ENCODE results near the gene MYO9B.
"Not testable (repeated sequence)": the region's sequence is repeated elsewhere in the genome, so short reads cannot be mapped to it uniquely, and the experiment has no call there.

Gene MYO9B

DNA sequence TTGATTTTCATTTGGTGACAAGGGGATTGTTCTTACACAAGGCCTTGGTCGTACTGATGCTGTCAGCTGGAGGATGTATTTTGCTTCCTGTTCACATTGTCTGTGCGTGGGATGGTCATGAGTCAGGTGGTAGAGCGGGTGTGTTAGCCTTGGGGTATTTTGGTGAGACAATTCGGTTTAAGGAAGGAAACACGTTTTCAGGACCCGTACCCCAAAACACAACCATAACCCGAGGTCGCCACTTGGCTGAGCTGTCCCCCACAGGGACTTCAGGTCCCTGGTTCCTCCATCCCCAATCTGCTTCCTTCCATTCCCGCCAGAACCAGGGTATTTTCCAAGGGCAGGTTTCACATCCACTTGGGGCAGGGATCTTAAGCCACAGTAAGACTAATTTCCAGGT is 15.0 kb downstream of the MYO9B start:
- no peak for DNase-seq (ENCODE audit: low spot score)

- DNase-seq (ENCODE audit: low spot score), result no peak
Observed at GRCh38 chr19:17091758-17092333, 16.3 kb downstream of the MYO9B start.

DNA sequence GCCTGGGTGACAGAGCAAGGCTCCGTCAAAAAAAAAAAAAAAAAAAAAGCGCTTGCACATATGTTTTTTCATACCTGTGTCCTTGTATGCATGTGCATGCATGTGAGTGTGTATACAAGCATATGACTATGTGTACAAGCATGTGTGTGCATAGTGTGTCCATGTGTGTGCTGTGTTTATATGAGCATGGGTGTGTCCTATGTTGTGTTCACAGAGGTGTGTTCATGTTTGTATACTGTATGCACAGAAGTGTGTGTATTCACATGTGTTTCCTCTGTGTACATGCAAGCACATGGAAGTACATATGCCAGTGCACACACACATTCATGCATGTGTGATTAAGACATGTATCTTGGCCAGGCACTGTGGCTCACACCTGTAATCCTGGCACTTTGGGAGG is 17.1 kb downstream of the MYO9B start:
- DNase-seq (ENCODE audit: low spot score), result no peak

- DNase-seq (ENCODE audit: low spot score), result not testable (repeated sequence)
Observed at GRCh38 chr19:17094694-17095093, 19.1 kb downstream of the MYO9B start.

DNA sequence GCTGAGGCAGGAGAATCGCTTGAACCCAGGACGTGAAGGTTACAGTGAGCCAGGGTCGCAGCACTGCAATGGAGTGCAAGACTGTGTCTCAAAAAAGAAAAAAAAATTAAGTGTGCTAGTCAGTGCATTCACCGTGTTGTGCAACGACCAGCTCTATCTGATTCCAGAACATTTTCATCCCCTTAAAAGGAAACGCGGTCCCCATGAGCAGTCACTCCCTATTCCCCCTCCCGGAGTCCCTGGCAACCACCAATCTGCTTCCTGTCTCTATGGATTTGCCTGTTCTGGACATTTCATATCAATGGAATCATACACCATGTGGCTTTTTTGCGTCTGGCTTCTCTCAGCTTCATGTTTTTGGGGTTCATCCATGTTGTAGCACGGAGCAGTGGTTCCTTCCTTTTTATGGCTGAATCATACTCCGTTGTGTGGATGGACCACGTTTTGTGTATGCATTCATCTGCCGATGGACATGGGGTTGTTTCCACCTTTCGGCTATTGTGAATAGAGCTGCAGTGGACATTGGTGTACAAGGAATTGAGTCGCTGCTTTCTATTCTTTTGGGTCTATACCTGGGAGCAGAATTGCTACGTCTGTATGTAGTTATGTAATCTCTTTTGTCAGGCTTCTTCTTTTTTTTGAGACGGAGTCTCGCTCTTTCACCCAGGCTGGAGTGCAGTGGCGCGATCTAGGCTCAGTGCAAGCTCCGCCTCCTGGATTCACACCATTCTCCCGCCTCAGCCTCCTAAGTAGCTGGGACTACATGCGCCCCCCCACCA is 19.8 kb downstream of the MYO9B start:
- no peak for DNase-seq (ENCODE audit: low spot score)

- peak; percentile 73 for DNase-seq (ENCODE audit: low spot score)
Observed at GRCh38 chr19:17097593-17098126, 22.1 kb downstream of the MYO9B start.

DNA sequence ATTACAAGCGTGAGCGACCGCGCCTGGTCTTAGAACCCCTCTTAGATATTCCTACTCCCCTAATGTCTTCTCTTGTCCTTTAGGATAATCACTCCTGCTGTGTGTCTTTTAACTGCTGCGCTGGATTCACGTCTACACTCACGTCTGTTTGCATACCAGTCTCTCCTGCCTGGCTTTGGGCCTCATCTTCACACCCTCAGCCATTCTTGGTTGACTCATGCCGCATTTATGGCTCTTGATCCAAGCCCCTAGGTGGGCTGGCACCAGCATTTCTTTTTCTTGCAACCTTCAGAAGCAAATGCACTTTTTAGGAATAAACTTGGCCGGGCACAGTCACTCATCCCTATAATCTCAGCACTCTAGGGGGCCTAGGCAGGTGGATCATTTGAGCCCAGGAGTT is 22.7 kb downstream of the MYO9B start:
- no peak for DNase-seq (ENCODE audit: low spot score)

DNA sequence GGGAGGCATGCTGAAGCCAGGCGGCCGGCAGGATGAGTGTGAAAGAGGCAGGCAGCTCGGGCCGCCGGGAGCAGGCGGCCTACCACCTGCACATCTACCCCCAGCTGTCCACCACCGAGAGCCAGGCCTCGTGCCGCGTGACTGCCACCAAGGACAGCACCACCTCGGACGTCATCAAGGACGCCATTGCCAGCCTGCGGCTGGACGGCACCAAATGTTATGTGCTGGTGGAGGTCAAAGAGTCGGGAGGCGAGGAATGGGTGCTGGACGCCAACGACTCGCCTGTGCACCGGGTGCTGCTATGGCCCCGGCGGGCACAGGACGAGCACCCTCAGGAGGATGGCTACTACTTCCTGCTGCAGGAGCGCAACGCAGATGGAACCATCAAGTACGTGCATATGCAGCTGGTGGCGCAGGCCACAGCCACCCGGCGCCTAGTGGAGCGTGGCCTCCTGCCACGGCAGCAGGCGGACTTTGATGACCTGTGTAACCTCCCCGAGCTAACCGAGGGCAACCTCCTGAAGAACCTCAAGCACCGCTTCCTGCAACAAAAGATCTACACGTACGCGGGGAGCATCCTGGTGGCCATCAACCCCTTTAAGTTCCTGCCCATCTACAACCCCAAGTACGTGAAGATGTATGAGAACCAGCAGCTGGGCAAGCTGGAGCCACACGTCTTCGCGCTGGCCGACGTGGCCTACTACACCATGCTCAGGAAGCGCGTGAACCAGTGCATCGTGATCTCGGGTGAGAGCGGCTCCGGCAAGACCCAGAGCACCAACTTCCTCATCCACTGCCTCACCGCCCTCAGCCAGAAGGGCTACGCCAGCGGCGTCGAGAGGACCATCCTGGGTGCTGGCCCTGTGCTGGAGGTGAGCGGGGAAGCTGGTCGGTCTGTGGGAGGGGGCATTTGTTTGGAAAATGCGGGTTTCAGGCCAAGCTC is 26.4 kb downstream of the MYO9B start:
- no peak for DNase-seq (ENCODE audit: low spot score)

- DNase-seq (ENCODE audit: low spot score), result peak; percentile 55
Observed at GRCh38 chr19:17103177-17103576, 27.6 kb downstream of the MYO9B start.

DNA sequence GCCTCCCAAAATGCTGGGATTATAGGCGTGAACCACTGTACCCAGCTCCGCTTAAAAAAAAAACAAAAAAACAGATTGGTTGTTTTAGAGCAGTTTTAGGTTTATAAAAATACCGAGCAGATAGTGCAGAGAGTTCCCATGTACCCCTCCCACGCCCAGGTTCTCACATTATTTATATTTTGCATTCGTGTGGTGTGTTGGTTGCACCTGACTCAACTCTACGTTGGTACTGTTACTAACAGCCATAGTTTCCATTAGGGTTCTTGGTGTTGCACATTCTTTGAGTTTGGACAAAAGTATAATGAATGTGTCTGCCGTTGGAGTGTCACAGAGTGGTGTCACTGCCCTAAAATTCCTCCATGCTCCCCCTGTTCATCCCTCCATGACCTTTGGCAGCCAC is 29.1 kb downstream of the MYO9B start:
- no peak for DNase-seq (ENCODE audit: low spot score)

DNA sequence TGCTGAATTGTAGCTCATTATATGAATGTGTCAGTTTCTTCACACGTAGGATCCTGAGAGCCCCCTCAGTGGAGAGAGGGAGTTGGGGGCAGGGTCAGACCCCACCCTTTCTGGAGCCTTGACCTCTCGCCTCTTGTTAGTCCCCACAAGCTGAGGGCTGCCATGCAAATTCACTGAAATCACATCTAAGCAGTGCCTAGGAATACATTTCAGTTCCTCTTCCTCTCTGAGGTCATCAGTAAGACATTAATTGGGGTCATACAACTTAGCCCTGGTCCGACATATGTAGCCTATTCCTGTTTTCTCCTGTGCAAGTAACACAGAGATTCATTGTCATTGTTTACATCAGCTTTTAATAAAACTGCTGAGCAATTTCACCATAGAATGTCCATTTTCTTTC is 30.0 kb downstream of the MYO9B start:
- no peak for DNase-seq (ENCODE audit: low spot score)

GRCh38 chr19:17106964-17107363 is 31.4 kb downstream of the MYO9B start:
- not testable (repeated sequence) for DNase-seq (ENCODE audit: low spot score)

GRCh38 chr19:17107546-17108452 is 32.2 kb downstream of the MYO9B start:
- peak; percentile 38 for DNase-seq (ENCODE audit: low spot score)

DNA sequence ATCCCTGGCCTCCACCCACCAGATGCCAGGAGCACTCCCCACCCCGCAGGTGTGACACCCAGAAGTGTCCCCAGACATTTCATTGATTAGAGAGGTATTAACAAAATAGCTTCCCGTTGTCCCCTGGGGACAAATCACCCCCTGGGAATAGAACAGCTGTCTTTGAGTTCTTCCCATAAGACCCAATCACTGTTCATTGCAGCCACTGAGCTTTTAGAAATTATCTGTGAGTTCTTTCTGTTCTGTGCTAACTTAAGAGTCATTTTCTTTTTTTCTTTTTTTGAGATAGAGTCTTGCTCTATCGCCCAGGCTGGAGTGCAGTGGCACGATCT is 32.8 kb downstream of the MYO9B start:
- DNase-seq (ENCODE audit: low spot score), result no peak

GRCh38 chr19:17109300-17109699 is 33.7 kb downstream of the MYO9B start:
- no peak for DNase-seq (ENCODE audit: low spot score)

- DNase-seq (ENCODE audit: low spot score), result no peak
Observed at GRCh38 chr19:17109962-17110598, 34.5 kb downstream of the MYO9B start.

DNA sequence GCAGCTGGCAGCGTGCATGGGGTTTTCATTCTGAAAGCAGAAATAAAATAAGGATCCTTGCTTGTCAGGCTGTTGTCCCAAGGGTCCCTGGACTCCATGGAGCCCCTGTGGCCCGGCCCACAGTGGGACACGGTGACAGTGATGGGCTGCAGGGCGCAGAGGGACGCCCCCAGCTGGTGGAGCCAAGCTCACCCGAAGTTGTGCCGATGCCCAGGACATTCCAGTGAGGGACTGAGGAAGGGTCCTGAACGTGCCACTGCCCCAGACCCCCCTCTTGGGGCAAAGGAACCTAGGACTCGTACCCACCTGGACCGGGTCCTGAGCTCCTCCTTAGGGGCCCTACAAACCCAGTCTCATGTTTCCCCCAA is 35.0 kb downstream of the MYO9B start:
- no peak for DNase-seq (ENCODE audit: low spot score)

DNA sequence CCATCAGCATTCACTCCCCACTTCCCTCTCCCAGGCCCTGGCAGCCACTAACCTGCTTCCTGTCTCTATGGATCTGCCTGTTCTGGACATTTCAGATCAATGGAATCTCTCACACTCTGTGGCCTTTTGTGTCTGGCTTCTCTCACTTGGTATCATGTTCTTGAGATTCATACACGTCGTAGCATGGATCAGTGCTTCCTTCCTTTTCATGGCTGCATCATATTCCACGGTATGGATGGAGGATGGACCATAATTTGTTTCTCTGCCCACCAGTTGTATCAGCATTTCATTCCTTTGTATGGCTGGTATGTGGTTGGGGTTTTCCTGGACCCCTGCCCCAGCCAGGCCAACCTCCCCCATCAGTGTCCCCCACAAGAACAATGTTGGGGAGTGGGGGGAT is 36.2 kb downstream of the MYO9B start:
- DNase-seq (ENCODE audit: low spot score), result no peak

GRCh38 chr19:17112271-17112670 is 36.7 kb downstream of the MYO9B start:
- no peak for DNase-seq (ENCODE audit: low spot score)

- no peak for DNase-seq (ENCODE audit: low spot score)
Observed at GRCh38 chr19:17112700-17113099, 37.1 kb downstream of the MYO9B start.

- no peak for DNase-seq (ENCODE audit: low spot score)
Observed at GRCh38 chr19:17113127-17113785, 37.7 kb downstream of the MYO9B start.
